Vagina (tissue), 2 donors: ENCODE results near the gene HOXC12. TPM values are rescaled to one million over a fixed set of nuclear protein-coding genes. Genes with fewer than 3 reads are reported as not detected.

ENCODE experiments used
- DNase-seq, 2 donors: peaks; one replicate each; pipeline ENCODE4 v3.0.0-alpha.2; 2017; ENCODE audit errors: extremely low spot score in 2 of 2
- H3K27ac ChIP-seq: fragments of 200-600 bp; sonication (generic); one replicate; pipeline ENCODE4 v1.5.1; 2019
- H3K27me3 ChIP-seq: fragments of 200-600 bp; sonication (generic); one replicate; pipeline ENCODE4 v1.5.1; 2019
- H3K36me3 ChIP-seq, 2 donors: fragments of 200-600 bp; sonication (generic); one replicate each; pipeline ENCODE4 v1.5.1; 2017 to 2019
- H3K4me1 ChIP-seq: fragments of 200-600 bp; sonication (generic); one replicate; pipeline ENCODE4 v1.5.1; 2019
- H3K4me3 ChIP-seq, 2 donors: fragments of 200-600 bp; sonication (generic); 1 replicate in 1 of 2; 2 replicates in 1 of 2; pipeline ENCODE4 v1.5.1; 2016 to 2019
- H3K9me3 ChIP-seq: fragments of 200-600 bp; sonication (generic); one replicate; pipeline ENCODE4 v1.5.1; 2019
- POLR2A ChIP-seq, 2 donors: fragments of 450-650 bp; IDR thresholded peaks; one replicate each; pipeline ENCODE4 v1.6.1; 2017; ENCODE audit warnings: antibody characterized with exemption in 2 of 2, mild to moderate bottlenecking in 2 of 2, moderate library complexity in 2 of 2
- POLR2AphosphoS5 ChIP-seq, 2 donors: sonication (generic); formaldehyde crosslinking; IDR thresholded peaks; one replicate each; pipeline ENCODE4 v1.9.0; 2017; ENCODE audit warnings: antibody characterized with exemption in 2 of 2, mild to moderate bottlenecking in 2 of 2, low read depth in 1 of 2; ENCODE audit not compliant: insufficient read depth in 1 of 2
- intact Hi-C: fragments of 100-400 bp; cut with DNase I; formaldehyde crosslinking; loops from one replicate; pipeline ENCODE4 v1.15.1; 2023
- total RNA-seq: library from RNA; depleted of rRNA; stranded (reverse); fragments of >200 nt; gene quantifications from one replicate; pipeline ENCODE4 v1.2.3, GENCODE V29; 2016
- TF ChIP-seq, protein P1 (sequence below), 3 experiments: fragments of 450-650 bp in 2 of 3; fragments of 200-600 bp in 1 of 3; sonication (generic) in 1 of 3; IDR thresholded peaks; one replicate each; pipeline ENCODE4 v1.5.1; 2017 to 2019; ENCODE audit warnings: antibody characterized with exemption in 3 of 3, mild to moderate bottlenecking in 2 of 3, moderate library complexity in 2 of 3

The HOXC12 gene
- total RNA-seq, 1 donor from 2014 or later = not detected

DNA sequence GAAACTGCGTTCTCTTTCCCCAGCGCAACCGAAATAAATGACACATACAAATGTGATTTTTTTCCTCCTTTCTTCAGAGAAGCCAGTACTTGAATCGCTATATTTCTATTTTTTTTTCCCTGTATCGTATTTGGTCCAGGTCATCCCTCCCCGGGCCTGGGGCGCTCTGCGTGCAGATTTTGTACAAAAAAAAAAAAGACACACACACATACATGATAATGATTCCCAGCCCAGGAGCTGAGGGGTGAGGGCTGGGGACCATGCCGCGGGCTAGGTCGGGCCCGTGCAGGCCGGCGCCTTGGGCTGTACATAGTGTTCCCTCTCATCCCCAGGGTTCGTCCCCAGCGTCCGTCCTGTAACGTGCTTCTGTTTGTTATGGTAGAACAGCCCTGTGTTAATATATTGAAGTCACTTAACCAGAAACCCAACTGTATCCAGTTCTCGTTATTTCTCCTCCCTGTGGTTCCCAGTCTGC lies 48.2 kb downstream of the HOXC12 start:
- Histone ChIP-seq H3K9me3 (no peaks in the 10 kb centered on the region), H3K4me3 (no peak overlapping the region), H3K36me3 (no peaks in the 10 kb centered on the region), H3K4me1 (peaks cover 22% of the 10 kb centered on the region), H3K27ac (no peak overlapping the region), H3K27me3 (peaks cover 21% of the 10 kb centered on the region)
- TF ChIP-seq, protein P1, sequence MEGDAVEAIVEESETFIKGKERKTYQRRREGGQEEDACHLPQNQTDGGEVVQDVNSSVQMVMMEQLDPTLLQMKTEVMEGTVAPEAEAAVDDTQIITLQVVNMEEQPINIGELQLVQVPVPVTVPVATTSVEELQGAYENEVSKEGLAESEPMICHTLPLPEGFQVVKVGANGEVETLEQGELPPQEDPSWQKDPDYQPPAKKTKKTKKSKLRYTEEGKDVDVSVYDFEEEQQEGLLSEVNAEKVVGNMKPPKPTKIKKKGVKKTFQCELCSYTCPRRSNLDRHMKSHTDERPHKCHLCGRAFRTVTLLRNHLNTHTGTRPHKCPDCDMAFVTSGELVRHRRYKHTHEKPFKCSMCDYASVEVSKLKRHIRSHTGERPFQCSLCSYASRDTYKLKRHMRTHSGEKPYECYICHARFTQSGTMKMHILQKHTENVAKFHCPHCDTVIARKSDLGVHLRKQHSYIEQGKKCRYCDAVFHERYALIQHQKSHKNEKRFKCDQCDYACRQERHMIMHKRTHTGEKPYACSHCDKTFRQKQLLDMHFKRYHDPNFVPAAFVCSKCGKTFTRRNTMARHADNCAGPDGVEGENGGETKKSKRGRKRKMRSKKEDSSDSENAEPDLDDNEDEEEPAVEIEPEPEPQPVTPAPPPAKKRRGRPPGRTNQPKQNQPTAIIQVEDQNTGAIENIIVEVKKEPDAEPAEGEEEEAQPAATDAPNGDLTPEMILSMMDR (IDR thresholded peaks at IDR 0.05) = no peak
- TF ChIP-seq POLR2AphosphoS5 (IDR thresholded peaks at IDR 0.05; ENCODE audit: insufficient read depth in 1 of 2, low read depth in 1 of 2) = no peak
- no peak for TF ChIP-seq POLR2A (IDR thresholded peaks at IDR 0.05)
- DNase-seq = no peak
- intact Hi-C loops = no loop called here

DNA sequence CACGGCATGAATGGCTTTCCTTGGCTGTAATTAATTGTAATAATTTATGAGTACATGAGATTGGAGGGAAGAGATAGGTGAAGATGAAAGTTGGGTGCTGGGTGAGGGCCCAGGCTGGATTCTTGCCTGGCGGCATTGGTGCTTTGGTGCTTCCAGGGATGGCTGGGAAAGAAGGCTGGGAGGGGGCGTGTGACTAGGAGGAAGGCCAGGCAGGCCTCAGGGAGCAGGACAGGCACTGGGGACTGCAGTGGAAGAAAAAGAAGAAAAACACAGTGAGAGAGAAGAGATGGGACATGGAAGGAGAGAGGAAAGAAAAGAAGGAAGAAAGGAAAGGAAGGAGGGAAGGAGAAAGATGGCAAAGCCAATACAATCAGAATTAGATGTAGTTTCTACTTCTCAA lies 48.9 kb downstream of the HOXC12 start:
- Histone ChIP-seq H3K27me3 (peaks cover 21% of the 10 kb centered on the region), H3K9me3 (no peaks in the 10 kb centered on the region), H3K4me1 (peaks cover 22% of the 10 kb centered on the region), H3K36me3 (no peaks in the 10 kb centered on the region), H3K4me3 (no peak overlapping the region), H3K27ac (no peak overlapping the region)
- no peak for DNase-seq
- intact Hi-C loops = no loop called here
- no peak for TF ChIP-seq POLR2A (IDR thresholded peaks at IDR 0.05)
- no peak for TF ChIP-seq POLR2AphosphoS5 (IDR thresholded peaks at IDR 0.05; ENCODE audit: insufficient read depth in 1 of 2, low read depth in 1 of 2)
- TF ChIP-seq, protein P1 (IDR thresholded peaks at IDR 0.05) = no peak

DNA sequence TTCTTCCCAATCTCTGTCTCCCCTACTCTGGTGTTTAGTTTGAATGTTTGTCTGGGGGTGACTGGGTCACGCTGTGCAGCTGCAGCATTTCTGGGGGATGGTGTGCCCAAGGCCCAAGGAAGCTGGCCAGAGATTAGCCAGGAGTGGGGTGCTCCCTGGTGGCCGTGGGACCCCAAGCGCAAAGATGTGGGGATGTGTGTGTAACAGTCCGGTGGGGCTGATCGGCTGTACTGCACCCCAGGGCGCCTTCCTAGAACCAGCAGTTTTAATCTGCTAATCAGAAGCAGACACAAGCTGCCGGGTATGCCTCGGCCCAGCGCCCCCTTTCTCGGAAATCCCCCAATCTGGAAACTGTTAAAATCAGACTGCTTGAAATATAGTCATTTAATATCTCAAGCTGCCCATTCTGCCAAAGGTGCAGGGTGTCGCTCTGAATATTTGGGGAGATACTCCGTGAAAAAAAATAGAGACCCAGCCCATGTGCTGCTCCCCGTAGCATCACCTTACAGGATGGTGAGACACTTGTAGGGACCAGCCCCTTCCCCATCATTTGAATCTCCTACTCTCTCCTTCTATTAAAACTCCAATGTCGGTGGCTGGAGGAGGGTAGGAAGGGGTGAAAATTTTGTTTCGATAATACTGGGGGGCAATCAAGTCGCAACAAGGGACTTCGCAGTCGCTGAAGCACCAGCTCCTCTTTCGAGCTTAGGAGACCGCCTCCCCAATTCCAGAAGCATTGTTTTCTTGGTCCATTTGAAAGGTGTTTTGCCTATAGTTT lies 49.5 kb downstream of the HOXC12 start:
- Histone ChIP-seq H3K4me3 (no peak overlapping the region), H3K36me3 (no peaks in the 10 kb centered on the region), H3K4me1 (peaks cover 25% of the 10 kb centered on the region), H3K27me3 (peaks cover 20% of the 10 kb centered on the region), H3K27ac (no peak overlapping the region), H3K9me3 (no peaks in the 10 kb centered on the region)
- DNase-seq = no peak
- TF ChIP-seq, protein P1 (IDR thresholded peaks at IDR 0.05) = no peak
- TF ChIP-seq POLR2AphosphoS5 (IDR thresholded peaks at IDR 0.05; ENCODE audit: insufficient read depth in 1 of 2, low read depth in 1 of 2) (no peak), POLR2A (IDR thresholded peaks at IDR 0.05) (no peak)
- intact Hi-C loops = no loop called here

DNA sequence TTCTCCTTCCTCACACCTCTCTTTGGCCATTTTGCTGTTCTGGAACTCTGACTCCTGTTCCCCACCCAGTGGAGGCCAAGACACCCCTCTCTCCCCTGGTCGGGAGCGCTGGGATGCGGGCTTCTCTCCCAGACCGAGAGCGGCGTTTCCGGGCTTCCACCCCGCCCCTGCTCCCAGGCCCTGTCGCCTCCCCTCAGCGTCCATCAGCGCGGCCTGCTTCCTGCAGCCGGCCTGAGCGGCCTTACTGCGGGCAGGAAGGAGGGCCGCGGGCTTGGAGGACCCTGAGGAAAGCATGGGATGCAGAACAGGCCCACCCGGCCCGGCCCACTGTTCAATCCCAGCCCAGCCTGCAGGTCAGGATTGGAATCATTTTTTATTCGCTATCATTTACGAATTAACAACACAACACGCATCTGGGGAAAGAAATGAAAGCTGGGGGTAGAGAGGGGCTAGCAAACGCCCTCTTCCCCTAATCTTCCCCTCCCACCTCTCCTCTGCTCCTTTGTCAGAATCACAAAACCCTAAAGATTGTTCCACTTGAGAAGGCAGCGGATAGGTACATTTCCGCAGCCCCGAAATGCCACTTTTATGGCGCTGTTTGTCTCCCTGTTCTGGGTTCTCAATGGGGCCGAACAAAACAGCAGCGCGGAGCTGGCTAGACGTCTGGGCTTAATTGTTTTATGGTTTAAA lies 50.3 kb downstream of the HOXC12 start:
- intact Hi-C loops = loop anchor here (5.0 kb wide), 1 partner anchor 202 kb away; no protein-coding TSS in a partner anchor
- H3K9me3 ChIP-seq = no peaks in the 10 kb centered on the region
- H3K4me1 ChIP-seq = peaks cover 24% of the 10 kb centered on the region
- H3K27me3 ChIP-seq = peaks cover 23% of the 10 kb centered on the region
- DNase-seq = no peak
- H3K4me3 ChIP-seq = no peak overlapping the region
- H3K36me3 ChIP-seq = no peaks in the 10 kb centered on the region
- H3K27ac ChIP-seq = no peak overlapping the region
- TF ChIP-seq POLR2A (IDR thresholded peaks at IDR 0.05) = no peak

DNA sequence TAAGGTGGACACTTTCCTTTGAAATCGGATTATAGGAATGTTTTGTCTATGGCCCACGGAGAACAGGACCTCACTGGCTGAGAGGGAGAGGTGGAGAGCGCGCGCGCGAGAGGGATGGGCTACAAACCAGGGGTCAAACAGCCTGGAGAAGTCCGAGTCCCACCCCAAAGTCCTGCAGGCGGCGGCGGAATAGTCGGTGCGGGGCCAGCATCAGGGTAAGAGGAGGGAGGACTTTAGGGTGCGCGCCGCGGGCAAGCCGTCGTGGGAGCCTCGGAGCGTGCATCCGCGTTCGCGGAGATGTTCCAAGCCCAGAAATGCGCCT lies 50.8 kb downstream of the HOXC12 start:
- H3K36me3 ChIP-seq = no peaks in the 10 kb centered on the region
- intact Hi-C loops = loop anchor here (5.0 kb wide), 1 partner anchor 202 kb away; no protein-coding TSS in a partner anchor
- peaks cover 23% of the 10 kb centered on the region for H3K27me3 ChIP-seq
- H3K4me3 ChIP-seq = no peak overlapping the region
- no peak overlapping the region for H3K27ac ChIP-seq
- H3K4me1 ChIP-seq = peaks cover 19% of the 10 kb centered on the region
- no peak for DNase-seq
- H3K9me3 ChIP-seq = no peaks in the 10 kb centered on the region
- TF ChIP-seq, protein P1 (IDR thresholded peaks at IDR 0.05) = no peak
- TF ChIP-seq POLR2A (IDR thresholded peaks at IDR 0.05) = no peak
- no peak for TF ChIP-seq POLR2AphosphoS5 (IDR thresholded peaks at IDR 0.05; ENCODE audit: insufficient read depth in 1 of 2, low read depth in 1 of 2)
